Astrocyte of the cerebellum (primary cell): Measurements from ENCODE around the gene LAT.

Experiments used
- DNase-seq: peaks from one replicate; pipeline ENCODE4 v3.0.0-alpha.2; 2011; ENCODE audit warnings: low read depth
- H3K4me3 ChIP-seq: 2 replicates; pipeline ENCODE4 v1.5.1; 2011; ENCODE audit warnings: mild to moderate bottlenecking, low read depth, low read length, moderate library complexity
- CTCF ChIP-seq: IDR thresholded peaks from 2 replicates; pipeline ENCODE4 v1.5.1; 2012; ENCODE audit warnings: low read length, low read depth, moderate library complexity, mild to moderate bottlenecking; ENCODE audit errors: missing control alignments
- in situ Hi-C: cut with HindIII; loops from 2 replicates; pipeline ENCODE4 v1.10.0; 2017; ENCODE audit warnings: low sequenced_read_pairs

The LAT gene

GRCh38 chr16:29014561-29015069, 29.8 kb downstream of the LAT start:
- in situ Hi-C loops = no loop called here
- H3K4me3 ChIP-seq = no peak overlapping the region
- no peak for TF ChIP-seq CTCF
- no peak for DNase-seq

- DNase-seq = no peak
- no peak overlapping the region for H3K4me3 ChIP-seq
- in situ Hi-C loops = no loop called here
- no peak for TF ChIP-seq CTCF
These were observed 37.3 kb downstream of the LAT start for GRCh38 chr16:29022196-29022595.

- no peak for TF ChIP-seq CTCF
- in situ Hi-C loops = no loop called here
- DNase-seq = no peak
- H3K4me3 ChIP-seq = no peak overlapping the region
These were observed 38.7 kb downstream of the LAT start for GRCh38 chr16:29023279-29024277.

GRCh38 chr16:29024278-29024677, 39.4 kb downstream of the LAT start:
- in situ Hi-C loops = no loop called here
- DNase-seq = no peak
- TF ChIP-seq CTCF = no peak
- H3K4me3 ChIP-seq = no peak overlapping the region

GRCh38 chr16:29025218-29025617, 40.4 kb downstream of the LAT start:
- in situ Hi-C loops = no loop called here
- H3K4me3 ChIP-seq = no peak overlapping the region
- no peak for TF ChIP-seq CTCF
- DNase-seq = no peak

- no peak for TF ChIP-seq CTCF
- DNase-seq = no peak
- in situ Hi-C loops = no loop called here
- no peak overlapping the region for H3K4me3 ChIP-seq
These were observed 40.9 kb downstream of the LAT start for GRCh38 chr16:29025735-29026134.
